ENCODE measurements around the gene DPP8.

- TF ChIP-seq CTCF (IDR thresholded peaks at IDR 0.05; ENCODE audit: poor library complexity, severe bottlenecking), result no peak
- no peak for TF ChIP-seq EZH2 (IDR thresholded peaks at IDR 0.05; ENCODE audit: borderline replicate concordance, insufficient read depth, low read length, poor library complexity, severe bottlenecking)
- no peak for TF ChIP-seq TAF1 (IDR thresholded peaks at IDR 0.05; ENCODE audit: low read depth)
- no peak for TF ChIP-seq RAD21 (conservative IDR thresholded peaks at IDR 0.05)
- TF ChIP-seq POLR2AphosphoS5 (IDR thresholded peaks at IDR 0.05), result no peak
These were observed 108.4 kb downstream of the DPP8 start for GRCh38 chr15:65409036-65409631.
